NCI-H524 (cell line): ENCODE data around the gene CAMTA1.
"Not testable (repeated sequence)": the region's sequence is repeated elsewhere in the genome, so short reads cannot be mapped to it uniquely, and the experiment has no call there.

Experiments used
- DNase-seq, 2 experiments: peaks; one replicate each; lab custom pipeline; 2025; lab: John Stamatoyannopoulos, UW

Gene CAMTA1

GRCh38 chr1:7590426-7590790 is 805.2 kb downstream of the CAMTA1 start:
- no peak for DNase-seq

- no peak for DNase-seq
Measured at GRCh38 chr1:7591565-7591964, 806.3 kb downstream of the CAMTA1 start.

- no peak for DNase-seq
Measured at GRCh38 chr1:7592120-7592798, 807.0 kb downstream of the CAMTA1 start.

GRCh38 chr1:7594002-7594713 is 808.9 kb downstream of the CAMTA1 start:
- no peak for DNase-seq

- DNase-seq = no peak
Measured at GRCh38 chr1:7594714-7595295, 809.6 kb downstream of the CAMTA1 start.

GRCh38 chr1:7595336-7595735 is 810.1 kb downstream of the CAMTA1 start:
- DNase-seq = no peak

- DNase-seq = no peak
Measured at GRCh38 chr1:7596126-7596965, 811.1 kb downstream of the CAMTA1 start.

- not testable (repeated sequence) for DNase-seq
Measured at GRCh38 chr1:7598058-7598457, 812.8 kb downstream of the CAMTA1 start.

- not testable (repeated sequence) for DNase-seq
Measured at GRCh38 chr1:7604906-7605305, 819.7 kb downstream of the CAMTA1 start.

GRCh38 chr1:7606096-7606495 is 820.8 kb downstream of the CAMTA1 start:
- no peak for DNase-seq

GRCh38 chr1:7607097-7607496 is 821.8 kb downstream of the CAMTA1 start:
- DNase-seq = no peak

- no peak for DNase-seq
Measured at GRCh38 chr1:7608628-7609305, 823.5 kb downstream of the CAMTA1 start.

- DNase-seq = no peak
Measured at GRCh38 chr1:7609311-7609994, 824.2 kb downstream of the CAMTA1 start.

GRCh38 chr1:7610106-7610731 is 825.0 kb downstream of the CAMTA1 start:
- no peak for DNase-seq

GRCh38 chr1:7610936-7611335 is 825.7 kb downstream of the CAMTA1 start:
- no peak for DNase-seq

GRCh38 chr1:7611421-7612010 is 826.3 kb downstream of the CAMTA1 start:
- DNase-seq = no peak

GRCh38 chr1:7613106-7613850 is 828.0 kb downstream of the CAMTA1 start:
- DNase-seq = no peak

- no peak for DNase-seq
Measured at GRCh38 chr1:7613851-7614205, 828.6 kb downstream of the CAMTA1 start.

- no peak for DNase-seq
Measured at GRCh38 chr1:7614576-7615074, 829.4 kb downstream of the CAMTA1 start.

GRCh38 chr1:7615138-7615537 is 829.9 kb downstream of the CAMTA1 start:
- no peak for DNase-seq
